K562 (cell line): ENCODE data around the gene NFKBIA. TPM values are rescaled to one million over a fixed set of nuclear protein-coding genes. Genes with fewer than 3 reads are reported as not detected.

Source experiments
- ADNP ChIP-seq: fragments of 200-800 bp; sonication (Bioruptor generic); IDR thresholded peaks from 2 replicates; pipeline ENCODE4 v1.6.1; 2016; ENCODE audit warnings: missing genetic modification characterization, missing compliant biosample characterization
- CHD4 ChIP-seq: fragments of 200-600 bp; sonication (generic); IDR thresholded peaks from 3 replicates; pipeline ENCODE4 v1.6.1; 2012; ENCODE audit warnings: low read depth, mild to moderate bottlenecking, mixed read lengths, low read length, inconsistent platforms; ENCODE audit not compliant: insufficient read depth, insufficient replicate concordance, poor library complexity, severe bottlenecking
- EP300 ChIP-seq: IDR thresholded peaks from 2 replicates; pipeline ENCODE4 v1.6.1; 2012; ENCODE audit warnings: low read length, improper control_type of control experiment
- KAT7 ChIP-seq: sonication (generic); formaldehyde crosslinking; IDR thresholded peaks from 2 replicates; pipeline ENCODE4 v1.8.0; 2022; ENCODE audit warnings: missing genetic modification reagents, mild to moderate bottlenecking, borderline replicate concordance
- MTA2 ChIP-seq: fragments of 450-650 bp; IDR thresholded peaks from 2 replicates; pipeline ENCODE4 v1.6.1; 2016; ENCODE audit warnings: low read depth
- MYC ChIP-seq, 2 experiments: fragments of 250-450 bp in 1 of 2; sonication (Bioruptor Pico) in 1 of 2; IDR thresholded peaks; 2 replicates each; pipeline versions ENCODE4 v1.5.1 to v1.6.1; 2012 to 2021; ENCODE audit warnings: low read depth in 2 of 2, borderline replicate concordance in 1 of 2, improper control_type of control experiment in 1 of 2, low read length in 1 of 2, mild to moderate bottlenecking in 1 of 2, moderate library complexity in 1 of 2
- NBN ChIP-seq: fragments of 450-650 bp; IDR thresholded peaks from 2 replicates; pipeline ENCODE4 v1.6.1; 2016; ENCODE audit warnings: low read depth, mild to moderate bottlenecking
- POLR2AphosphoS2 ChIP-seq: IDR thresholded peaks from 2 replicates; pipeline ENCODE4 v1.6.1; 2012; ENCODE audit warnings: low read length, improper control_type of control experiment
- PURB ChIP-seq: sonication (generic); formaldehyde crosslinking; IDR thresholded peaks from 2 replicates; pipeline ENCODE4 v1.9.0; 2021; ENCODE audit warnings: low read depth, mild to moderate bottlenecking, missing genetic modification reagents
- SRSF9 ChIP-seq: fragments of 200-400 bp; formaldehyde crosslinking; IDR thresholded peaks from 2 replicates; pipeline ENCODE4 v1.6.1; 2017; ENCODE audit warnings: low read depth, low read length, borderline replicate concordance
- TEAD2 ChIP-seq: fragments of 450-650 bp; IDR thresholded peaks from 2 replicates; pipeline ENCODE4 v1.6.1; 2016; ENCODE audit warnings: missing genetic modification characterization, control low read depth, missing compliant biosample characterization
- XRCC5 ChIP-seq: fragments of 200-400 bp; formaldehyde crosslinking; IDR thresholded peaks from 2 replicates; pipeline ENCODE4 v1.6.1; 2017; ENCODE audit warnings: low read depth, mild to moderate bottlenecking, low read length
- YY1 ChIP-seq, 3 experiments: IDR thresholded peaks; 2 replicates each; pipeline ENCODE4 v1.6.1; 2011; ENCODE audit warnings: low read length in 2 of 3, mild to moderate bottlenecking in 2 of 3, moderate library complexity in 2 of 3, borderline replicate concordance in 1 of 3, control low read depth in 1 of 3, low read depth in 1 of 3; ENCODE audit not compliant: insufficient read depth in 3 of 3, insufficient replicate concordance in 2 of 3, control insufficient read depth in 1 of 3, insufficient read length in 1 of 3; ENCODE audit errors: extremely low read depth in 1 of 3
- ZKSCAN3 ChIP-seq: fragments of 250-450 bp; sonication (Bioruptor Pico); IDR thresholded peaks from 2 replicates; pipeline ENCODE4 v1.4.0; 2020
- ZNF696 ChIP-seq: fragments of 250-450 bp; sonication (Bioruptor Pico); conservative IDR thresholded peaks from 2 replicates; pipeline ENCODE4 v1.4.0; 2020; ENCODE audit warnings: mild to moderate bottlenecking, moderate library complexity
- ZSCAN29 ChIP-seq: fragments of 450-650 bp; IDR thresholded peaks from 2 replicates; pipeline ENCODE4 v1.6.1; 2017
- polyA plus RNA-seq, 8 experiments: library from polyadenylated mRNA; depleted of rRNA in 4 of 8; stranded (reverse) in 5 of 8; unstranded in 3 of 8; fragments of >200 nt; fragmentation: Nextera tagmentation in 2 of 8; fragmentation: Illumina TruSeq in 1 of 8; extraction: Ambion mirVana in 2 of 8; extraction: Trizol in 1 of 8; gene quantifications; 2 replicates each; pipeline versions ENCODE4 v1.2.1 to v1.2.3, GENCODE V29; 2011 to 2014; ENCODE audit warnings: inconsistent platforms in 1 of 8, missing spikeins in 1 of 8
- total RNA-seq, 7 experiments: library from RNA; depleted of rRNA in 6 of 7; stranded (reverse); fragments of >200 nt in 6 of 7; fragmentation: Illumina TruSeq in 2 of 7; extraction: Trizol in 2 of 7; gene quantifications; 2 replicates each; pipeline versions ENCODE4 v1.2.1 to v1.2.3, GENCODE V29; 2011 to 2021; ENCODE audit warnings: low replicate concordance in 1 of 7
- TF ChIP-seq, protein P1 (sequence below): fragments of 250-450 bp; sonication (Bioruptor Pico); IDR thresholded peaks from 2 replicates; pipeline ENCODE4 v1.8.0; 2022; ENCODE audit warnings: moderate library complexity, mild to moderate bottlenecking, inconsistent platforms
- TF ChIP-seq, protein P2 (sequence below): fragments of 250-450 bp; sonication (Bioruptor Pico); IDR thresholded peaks from 2 replicates; pipeline ENCODE4 v1.8.0; 2022; ENCODE audit warnings: inconsistent platforms, mild to moderate bottlenecking, moderate library complexity, borderline replicate concordance
- TF ChIP-seq, protein P3 (sequence below): fragments of 150-350 bp; IDR thresholded peaks from 2 replicates; pipeline ENCODE4 v1.6.1; 2014; ENCODE audit warnings: low read depth, mild to moderate bottlenecking, low read length, borderline replicate concordance
- TF ChIP-seq, protein P4 (sequence below): fragments of 250-450 bp; sonication (Bioruptor Pico); IDR thresholded peaks from 2 replicates; pipeline ENCODE4 v1.5.0; 2021
- TF ChIP-seq, protein P5 (sequence below): sonication (generic); formaldehyde crosslinking; IDR thresholded peaks from 2 replicates; pipeline ENCODE4 v1.8.0; 2022; ENCODE audit warnings: mild to moderate bottlenecking, missing genetic modification reagents

NFKBIA gene
- total and polyA plus RNA-seq, 9 of the 15 experiments (the other 6 are each of a cell fraction or from before 2014, with no cell fraction given) = 6.9 to 31.8 (median 18.2) TPM

DNA sequence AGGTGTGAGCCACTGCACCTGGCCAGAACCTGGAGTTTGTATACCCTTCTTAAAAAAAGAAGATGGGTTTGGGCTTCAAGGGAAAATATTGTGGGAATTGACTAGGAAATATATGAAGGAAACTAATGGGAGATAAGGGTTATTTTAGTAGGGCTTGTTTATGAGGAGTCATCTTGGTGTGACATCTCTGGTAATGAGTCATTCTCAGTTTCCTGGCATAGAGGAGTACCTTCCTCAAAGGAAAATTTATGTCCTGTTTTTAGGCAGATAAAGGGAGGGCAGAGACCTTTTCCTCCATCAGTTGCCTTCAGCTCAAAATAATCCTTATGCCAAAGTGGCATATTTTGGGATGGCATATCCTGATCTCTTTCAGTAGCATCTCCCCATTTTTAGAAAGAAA lies 30.6 kb upstream of the NFKBIA start (continued):
- no peak for TF ChIP-seq TEAD2 (tag)
- TF ChIP-seq, protein P1, sequence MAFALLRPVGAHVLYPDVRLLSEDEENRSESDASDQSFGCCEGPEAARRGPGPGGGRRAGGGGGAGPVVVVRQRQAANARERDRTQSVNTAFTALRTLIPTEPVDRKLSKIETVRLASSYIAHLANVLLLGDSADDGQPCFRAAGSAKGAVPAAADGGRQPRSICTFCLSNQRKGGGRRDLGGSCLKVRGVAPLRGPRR (CRISPR knock-in tag) = no peak
- TF ChIP-seq, protein P2, sequence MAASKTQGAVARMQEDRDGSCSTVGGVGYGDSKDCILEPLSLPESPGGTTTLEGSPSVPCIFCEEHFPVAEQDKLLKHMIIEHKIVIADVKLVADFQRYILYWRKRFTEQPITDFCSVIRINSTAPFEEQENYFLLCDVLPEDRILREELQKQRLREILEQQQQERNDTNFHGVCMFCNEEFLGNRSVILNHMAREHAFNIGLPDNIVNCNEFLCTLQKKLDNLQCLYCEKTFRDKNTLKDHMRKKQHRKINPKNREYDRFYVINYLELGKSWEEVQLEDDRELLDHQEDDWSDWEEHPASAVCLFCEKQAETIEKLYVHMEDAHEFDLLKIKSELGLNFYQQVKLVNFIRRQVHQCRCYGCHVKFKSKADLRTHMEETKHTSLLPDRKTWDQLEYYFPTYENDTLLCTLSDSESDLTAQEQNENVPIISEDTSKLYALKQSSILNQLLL (CRISPR knock-in tag) = no peak
- no peak for TF ChIP-seq MTA2
- TF ChIP-seq CHD4 = no peak
- TF ChIP-seq, protein P3, sequence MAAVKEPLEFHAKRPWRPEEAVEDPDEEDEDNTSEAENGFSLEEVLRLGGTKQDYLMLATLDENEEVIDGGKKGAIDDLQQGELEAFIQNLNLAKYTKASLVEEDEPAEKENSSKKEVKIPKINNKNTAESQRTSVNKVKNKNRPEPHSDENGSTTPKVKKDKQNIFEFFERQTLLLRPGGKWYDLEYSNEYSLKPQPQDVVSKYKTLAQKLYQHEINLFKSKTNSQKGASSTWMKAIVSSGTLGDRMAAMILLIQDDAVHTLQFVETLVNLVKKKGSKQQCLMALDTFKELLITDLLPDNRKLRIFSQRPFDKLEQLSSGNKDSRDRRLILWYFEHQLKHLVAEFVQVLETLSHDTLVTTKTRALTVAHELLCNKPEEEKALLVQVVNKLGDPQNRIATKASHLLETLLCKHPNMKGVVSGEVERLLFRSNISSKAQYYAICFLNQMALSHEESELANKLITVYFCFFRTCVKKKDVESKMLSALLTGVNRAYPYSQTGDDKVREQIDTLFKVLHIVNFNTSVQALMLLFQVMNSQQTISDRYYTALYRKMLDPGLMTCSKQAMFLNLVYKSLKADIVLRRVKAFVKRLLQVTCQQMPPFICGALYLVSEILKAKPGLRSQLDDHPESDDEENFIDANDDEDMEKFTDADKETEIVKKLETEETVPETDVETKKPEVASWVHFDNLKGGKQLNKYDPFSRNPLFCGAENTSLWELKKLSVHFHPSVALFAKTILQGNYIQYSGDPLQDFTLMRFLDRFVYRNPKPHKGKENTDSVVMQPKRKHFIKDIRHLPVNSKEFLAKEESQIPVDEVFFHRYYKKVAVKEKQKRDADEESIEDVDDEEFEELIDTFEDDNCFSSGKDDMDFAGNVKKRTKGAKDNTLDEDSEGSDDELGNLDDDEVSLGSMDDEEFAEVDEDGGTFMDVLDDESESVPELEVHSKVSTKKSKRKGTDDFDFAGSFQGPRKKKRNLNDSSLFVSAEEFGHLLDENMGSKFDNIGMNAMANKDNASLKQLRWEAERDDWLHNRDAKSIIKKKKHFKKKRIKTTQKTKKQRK = no peak
- no peak for TF ChIP-seq NBN
- no peak for TF ChIP-seq SRSF9
- TF ChIP-seq, protein P4, sequence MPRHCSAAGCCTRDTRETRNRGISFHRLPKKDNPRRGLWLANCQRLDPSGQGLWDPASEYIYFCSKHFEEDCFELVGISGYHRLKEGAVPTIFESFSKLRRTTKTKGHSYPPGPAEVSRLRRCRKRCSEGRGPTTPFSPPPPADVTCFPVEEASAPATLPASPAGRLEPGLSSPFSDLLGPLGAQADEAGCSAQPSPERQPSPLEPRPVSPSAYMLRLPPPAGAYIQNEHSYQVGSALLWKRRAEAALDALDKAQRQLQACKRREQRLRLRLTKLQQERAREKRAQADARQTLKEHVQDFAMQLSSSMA (CRISPR knock-in tag) = no peak
- no peak for TF ChIP-seq XRCC5
- TF ChIP-seq, protein P5, sequence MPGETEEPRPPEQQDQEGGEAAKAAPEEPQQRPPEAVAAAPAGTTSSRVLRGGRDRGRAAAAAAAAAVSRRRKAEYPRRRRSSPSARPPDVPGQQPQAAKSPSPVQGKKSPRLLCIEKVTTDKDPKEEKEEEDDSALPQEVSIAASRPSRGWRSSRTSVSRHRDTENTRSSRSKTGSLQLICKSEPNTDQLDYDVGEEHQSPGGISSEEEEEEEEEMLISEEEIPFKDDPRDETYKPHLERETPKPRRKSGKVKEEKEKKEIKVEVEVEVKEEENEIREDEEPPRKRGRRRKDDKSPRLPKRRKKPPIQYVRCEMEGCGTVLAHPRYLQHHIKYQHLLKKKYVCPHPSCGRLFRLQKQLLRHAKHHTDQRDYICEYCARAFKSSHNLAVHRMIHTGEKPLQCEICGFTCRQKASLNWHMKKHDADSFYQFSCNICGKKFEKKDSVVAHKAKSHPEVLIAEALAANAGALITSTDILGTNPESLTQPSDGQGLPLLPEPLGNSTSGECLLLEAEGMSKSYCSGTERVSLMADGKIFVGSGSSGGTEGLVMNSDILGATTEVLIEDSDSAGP = no peak
- no peak for TF ChIP-seq ZNF696 (CRISPR knock-in tag)
- no peak for TF ChIP-seq ZKSCAN3 (CRISPR knock-in tag)
- no peak for TF ChIP-seq ADNP (tag)
- no peak for TF ChIP-seq MYC (IDR thresholded peaks at IDR 0.05; ENCODE audit: low read depth, low read length)
- no peak for TF ChIP-seq MYC (CRISPR knock-in tag; IDR thresholded peaks at IDR 0.05; ENCODE audit: borderline replicate concordance, low read depth)
- no peak for TF ChIP-seq POLR2AphosphoS2
- TF ChIP-seq ZSCAN29 = no peak
- TF ChIP-seq EP300 = peak; percentile 45; the same call in 1 of the 2 replicates
- TF ChIP-seq PURB (CRISPR knock-in tag) = no peak
- no peak for TF ChIP-seq KAT7 (CRISPR knock-in tag)
- TF ChIP-seq YY1 (IDR thresholded peaks at IDR 0.05; ENCODE audit: borderline replicate concordance in 1 of 3, control insufficient read depth in 1 of 3, extremely low read depth in 1 of 3, insufficient read depth in 3 of 3, insufficient read length in 1 of 3, insufficient replicate concordance in 2 of 3, low read depth in 1 of 3, low read length in 2 of 3) = no peak
